Kidney epithelial cell (primary cell): Measurements from ENCODE around the gene CCT3. TPM values are rescaled to one million over a fixed set of nuclear protein-coding genes. Genes with fewer than 3 reads are reported as not detected.

Experiments
- DNase-seq: peaks from one replicate; pipeline ENCODE4 v3.0.0-alpha.2; 2010; ENCODE audit warnings: low read depth
- H3K27me3 ChIP-seq: 2 replicates; pipeline ENCODE4 v1.6.0; 2011; ENCODE audit warnings: low read length; ENCODE audit not compliant: control insufficient read depth, insufficient read depth
- H3K36me3 ChIP-seq: 2 replicates; pipeline ENCODE4 v1.5.1; 2011; ENCODE audit warnings: low read length; ENCODE audit not compliant: control insufficient read depth, insufficient read depth
- H3K4me3 ChIP-seq: 2 replicates; pipeline ENCODE4 v1.5.1; 2011; ENCODE audit warnings: low read depth, mild to moderate bottlenecking, control low read depth, low read length
- total RNA-seq: library from RNA; depleted of rRNA; stranded (reverse); fragments of >200 nt; gene quantifications from 2 replicates; pipeline ENCODE4 v1.2.3, GENCODE V29; 2015
- TF ChIP-seq, protein P1 (sequence below): IDR thresholded peaks from 2 replicates; pipeline ENCODE4 v1.5.1; 2011; ENCODE audit warnings: mild to moderate bottlenecking, moderate library complexity, low read length, control low read depth, inconsistent platforms; ENCODE audit not compliant: insufficient read depth, poor library complexity, severe bottlenecking

Gene CCT3
- total RNA-seq, 1 donor from 2014 or later = 303 TPM

DNA sequence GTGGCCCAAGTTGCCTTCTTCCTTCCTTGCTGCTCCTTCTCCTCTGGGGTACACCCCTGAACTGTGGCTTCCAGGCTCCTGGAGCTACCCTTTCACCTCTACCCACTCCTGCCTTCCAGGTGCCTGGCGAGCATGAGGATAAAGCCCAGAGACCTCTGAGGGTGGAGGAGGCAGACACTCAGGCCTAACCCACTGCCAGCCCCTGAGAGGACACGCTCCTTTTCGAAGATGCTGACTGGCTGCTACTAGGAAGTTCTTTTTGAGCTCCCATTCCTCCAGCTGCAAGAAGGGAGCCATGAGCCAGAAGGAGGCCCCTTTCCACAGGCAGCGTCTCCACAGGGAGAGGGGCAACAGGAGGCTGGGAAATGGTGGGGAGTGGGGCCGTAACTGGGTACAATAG lies 46.6 kb upstream of the CCT3 start:
- no peak overlapping the region for H3K4me3 ChIP-seq
- no peaks in the 10 kb centered on the region for H3K36me3 ChIP-seq
- no peak for DNase-seq
- H3K27me3 ChIP-seq = peaks cover 29% of the 10 kb centered on the region
- TF ChIP-seq, protein P1, sequence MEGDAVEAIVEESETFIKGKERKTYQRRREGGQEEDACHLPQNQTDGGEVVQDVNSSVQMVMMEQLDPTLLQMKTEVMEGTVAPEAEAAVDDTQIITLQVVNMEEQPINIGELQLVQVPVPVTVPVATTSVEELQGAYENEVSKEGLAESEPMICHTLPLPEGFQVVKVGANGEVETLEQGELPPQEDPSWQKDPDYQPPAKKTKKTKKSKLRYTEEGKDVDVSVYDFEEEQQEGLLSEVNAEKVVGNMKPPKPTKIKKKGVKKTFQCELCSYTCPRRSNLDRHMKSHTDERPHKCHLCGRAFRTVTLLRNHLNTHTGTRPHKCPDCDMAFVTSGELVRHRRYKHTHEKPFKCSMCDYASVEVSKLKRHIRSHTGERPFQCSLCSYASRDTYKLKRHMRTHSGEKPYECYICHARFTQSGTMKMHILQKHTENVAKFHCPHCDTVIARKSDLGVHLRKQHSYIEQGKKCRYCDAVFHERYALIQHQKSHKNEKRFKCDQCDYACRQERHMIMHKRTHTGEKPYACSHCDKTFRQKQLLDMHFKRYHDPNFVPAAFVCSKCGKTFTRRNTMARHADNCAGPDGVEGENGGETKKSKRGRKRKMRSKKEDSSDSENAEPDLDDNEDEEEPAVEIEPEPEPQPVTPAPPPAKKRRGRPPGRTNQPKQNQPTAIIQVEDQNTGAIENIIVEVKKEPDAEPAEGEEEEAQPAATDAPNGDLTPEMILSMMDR = no peak

DNA sequence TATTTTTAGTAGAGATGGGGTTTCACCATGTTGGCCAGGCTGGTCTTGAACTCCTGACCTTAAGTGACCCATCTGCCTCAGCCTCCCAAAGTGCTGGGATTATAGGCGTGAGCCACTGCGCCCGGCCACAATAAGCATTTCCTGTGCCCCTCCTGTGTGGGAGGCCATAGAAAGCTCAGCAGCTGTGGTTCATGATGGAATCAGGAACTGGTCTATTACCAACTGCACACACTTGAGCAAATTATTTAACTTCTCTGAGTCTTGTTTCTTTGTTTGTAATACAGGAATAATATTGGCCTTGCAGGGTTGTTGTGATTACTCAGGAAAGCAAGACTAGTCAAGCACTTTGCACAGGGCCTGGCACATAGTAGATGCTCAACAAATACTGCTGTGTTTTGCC lies 45.9 kb upstream of the CCT3 start:
- Histone ChIP-seq H3K27me3 (peaks cover 26% of the 10 kb centered on the region), H3K36me3 (no peaks in the 10 kb centered on the region), H3K4me3 (no peak overlapping the region)
- TF ChIP-seq, protein P1 = no peak
- no peak for DNase-seq

DNA sequence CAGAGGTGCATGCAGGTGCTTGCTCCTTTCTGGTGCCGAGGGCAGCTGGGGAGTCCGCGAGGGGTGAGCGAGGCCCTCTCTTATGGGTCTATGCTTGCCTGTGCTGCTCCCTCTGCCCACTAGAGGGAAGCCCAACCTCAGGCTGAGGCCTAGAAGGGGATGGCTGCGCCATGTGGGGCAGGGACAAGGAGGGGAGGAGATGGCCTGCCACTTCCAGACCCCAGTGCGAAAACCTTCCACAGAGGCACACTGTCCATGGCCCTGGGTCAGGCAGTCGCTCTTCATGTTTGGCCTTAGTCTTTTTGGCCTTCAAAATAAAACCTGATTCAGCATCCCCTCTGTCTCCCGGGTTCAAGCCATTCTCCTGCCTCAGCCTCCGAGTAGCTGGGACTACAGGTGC lies 44.9 kb upstream of the CCT3 start:
- Histone ChIP-seq H3K36me3 (no peaks in the 10 kb centered on the region), H3K27me3 (peaks cover 16% of the 10 kb centered on the region), H3K4me3 (no peak overlapping the region)
- TF ChIP-seq, protein P1 = peak; percentile 94
- DNase-seq = no peak

DNA sequence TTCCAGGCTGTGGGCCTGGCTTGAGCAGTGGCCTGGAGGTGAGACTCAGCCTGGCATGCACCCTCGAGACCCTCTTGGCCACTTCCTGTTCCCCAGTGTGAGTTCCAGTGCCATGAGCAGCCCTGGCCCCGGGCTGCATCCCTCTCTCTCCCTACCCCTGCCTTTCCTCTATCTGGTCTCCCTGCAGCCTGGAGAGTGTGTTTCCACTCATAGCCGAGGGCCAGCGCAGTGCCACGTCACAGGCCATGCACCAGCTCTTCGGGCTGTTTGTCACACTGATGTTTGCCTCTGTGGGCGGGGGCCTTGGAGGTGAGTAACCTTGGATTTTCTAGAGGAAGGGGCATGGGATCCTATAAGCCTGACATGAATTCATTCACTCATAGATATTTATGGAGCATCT lies 44.5 kb upstream of the CCT3 start:
- Histone ChIP-seq H3K36me3 (no peaks in the 10 kb centered on the region), H3K27me3 (peaks cover 12% of the 10 kb centered on the region), H3K4me3 (no peak overlapping the region)
- DNase-seq = no peak
- TF ChIP-seq, protein P1 = no peak

DNA sequence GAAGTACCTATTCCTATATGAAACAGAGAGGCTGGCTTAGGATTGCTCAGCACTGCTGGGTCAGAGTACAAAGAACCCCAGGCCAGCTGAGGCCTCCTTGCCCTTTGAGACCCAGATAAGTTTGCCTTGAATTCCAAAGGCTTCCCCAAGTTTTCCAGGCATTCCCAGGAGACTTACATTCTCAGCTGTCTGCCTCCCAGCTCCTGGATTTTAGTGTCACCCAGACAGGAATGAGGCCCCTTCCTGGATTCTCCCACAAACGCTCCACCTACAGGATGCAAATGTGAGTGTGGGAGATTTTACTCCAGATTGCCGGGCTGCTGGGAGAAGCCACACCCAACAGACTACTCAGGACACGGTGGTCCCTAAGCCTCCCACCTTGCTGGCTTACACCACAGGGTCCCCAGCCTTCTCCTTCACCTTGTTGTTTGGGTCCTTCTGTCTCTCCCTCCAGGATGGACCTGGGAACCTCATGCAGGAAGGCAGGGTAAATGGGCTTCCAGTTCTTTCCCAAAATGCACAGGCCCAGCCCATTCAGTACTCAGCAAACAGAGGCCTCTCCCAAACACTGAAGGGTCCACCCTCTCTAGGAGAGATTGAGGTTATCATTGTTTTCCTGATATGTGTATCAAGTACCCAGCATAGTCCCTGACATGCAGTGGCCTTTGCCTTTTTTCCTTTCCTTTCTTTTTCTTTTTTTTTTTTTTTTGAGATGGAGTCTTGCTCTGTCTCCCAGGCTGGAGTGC lies 41.5 kb upstream of the CCT3 start:
- no peak for DNase-seq
- TF ChIP-seq, protein P1 = no peak

DNA sequence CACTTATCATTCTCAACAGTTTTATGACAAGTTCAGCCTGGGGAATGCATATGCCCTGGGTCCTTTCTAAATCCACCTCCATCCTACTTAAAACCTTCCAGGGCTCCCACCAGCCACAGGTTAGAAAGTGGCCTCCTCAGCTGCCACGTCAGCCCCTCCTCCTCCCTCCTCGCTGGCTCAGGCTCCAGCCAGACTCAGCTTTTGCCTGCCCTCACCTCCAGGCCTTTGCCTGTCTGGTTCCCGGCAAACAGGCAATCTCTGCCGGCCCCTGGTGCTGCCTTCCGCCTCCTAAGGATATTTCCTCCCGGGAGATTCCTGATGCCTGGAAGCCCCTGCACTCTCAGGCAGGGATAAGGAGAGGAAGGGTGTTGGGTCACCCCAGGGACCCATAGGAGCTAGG lies 40.5 kb upstream of the CCT3 start:
- H3K36me3 ChIP-seq = no peaks in the 10 kb centered on the region
- TF ChIP-seq, protein P1 = no peak

More for the DNA sequence above, 41.5 kb upstream of the CCT3 start:
- H3K4me3 ChIP-seq = no peak overlapping the region
- no peaks in the 10 kb centered on the region for H3K36me3 ChIP-seq
- H3K27me3 ChIP-seq = no peaks in the 10 kb centered on the region

More for the DNA sequence above, 40.5 kb upstream of the CCT3 start:
- no peak overlapping the region for H3K4me3 ChIP-seq
- DNase-seq = no peak
- H3K27me3 ChIP-seq = no peaks in the 10 kb centered on the region
